Neuron (in vitro differentiated cells): ENCODE results near the gene EIF6.

Experiments used
- H2AFZ ChIP-seq: one replicate; pipeline ENCODE4 v1.6.1; 2013; ENCODE audit warnings: low read depth, mild to moderate bottlenecking, inconsistent platforms, low read length, moderate library complexity
- H3K27me3 ChIP-seq: one replicate; pipeline ENCODE4 v1.6.1; 2013; ENCODE audit warnings: low read length; ENCODE audit not compliant: insufficient read depth
- H3K36me3 ChIP-seq: one replicate; pipeline ENCODE4 v1.6.1; 2013; ENCODE audit warnings: low read length; ENCODE audit not compliant: insufficient read depth
- H3K4me1 ChIP-seq: one replicate; pipeline ENCODE4 v1.6.1; 2013; ENCODE audit warnings: low read length; ENCODE audit not compliant: insufficient read depth
- H3K4me3 ChIP-seq: 2 replicates; pipeline ENCODE4 v1.5.1; 2013; ENCODE audit warnings: mild to moderate bottlenecking, low read length, moderate library complexity
- H3K9me3 ChIP-seq: one replicate; pipeline ENCODE4 v1.6.1; 2013; ENCODE audit warnings: low read length

The EIF6 gene

GRCh38 chr20:35275741-35276251 is 8.8 kb downstream of the EIF6 start:
- Histone ChIP-seq H3K36me3 (peaks cover 27% of the 10 kb centered on the region), H3K4me3 (no peak overlapping the region)

GRCh38 chr20:35274172-35275092 is 10.1 kb downstream of the EIF6 start:
- H3K27me3 ChIP-seq = no peaks in the 10 kb centered on the region
- H3K36me3 ChIP-seq = peaks cover 14% of the 10 kb centered on the region
- H3K9me3 ChIP-seq = no peaks in the 10 kb centered on the region
- no peak overlapping the region for H3K4me3 ChIP-seq
- no peak overlapping the region for H2AFZ ChIP-seq
- peaks cover 12% of the 10 kb centered on the region for H3K4me1 ChIP-seq

More at GRCh38 chr20:35275741-35276251, 8.8 kb downstream of the EIF6 start:
- peaks cover 12% of the 10 kb centered on the region for H3K4me1 ChIP-seq
- H2AFZ ChIP-seq = no peak overlapping the region
- H3K27me3 ChIP-seq = no peaks in the 10 kb centered on the region
- H3K9me3 ChIP-seq = no peaks in the 10 kb centered on the region

DNA sequence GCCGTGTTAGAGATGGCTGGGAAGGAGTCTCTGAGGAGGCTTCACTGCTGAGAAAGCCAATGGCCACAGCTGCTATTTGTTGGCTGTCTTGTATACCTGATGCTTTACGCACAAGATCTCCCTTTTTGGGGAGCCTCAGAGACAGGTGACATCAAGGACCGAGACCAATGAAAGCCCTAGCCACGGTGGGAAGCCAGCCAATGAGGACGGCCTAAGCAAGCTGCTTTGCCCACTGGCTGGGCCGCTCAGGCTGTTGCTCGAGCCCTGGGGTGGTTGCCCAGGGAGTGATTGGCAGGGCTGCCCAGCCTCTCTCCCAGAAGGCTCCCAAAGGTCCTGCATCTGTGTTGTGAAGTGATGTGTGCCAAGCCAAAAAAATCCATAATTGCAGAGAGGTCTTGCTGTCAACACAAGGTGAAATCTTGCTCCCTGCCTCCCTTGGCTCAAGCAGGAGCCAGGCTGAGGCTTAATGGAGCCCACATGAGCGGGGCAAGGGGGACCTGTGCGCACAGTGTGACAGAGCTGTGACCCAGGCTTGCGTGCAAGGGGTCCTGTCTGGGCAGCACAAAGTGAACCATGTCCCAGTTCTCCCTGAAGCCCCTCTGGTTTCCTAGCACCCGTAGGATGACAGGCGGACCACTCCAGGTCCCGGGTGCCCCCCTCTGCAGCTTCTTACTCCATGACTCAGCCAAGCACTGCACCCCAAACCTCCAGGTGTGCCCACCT is 11.0 kb downstream of the EIF6 start:
- no peaks in the 10 kb centered on the region for H3K27me3 ChIP-seq
- no peaks in the 10 kb centered on the region for H3K9me3 ChIP-seq
- peaks cover 12% of the 10 kb centered on the region for H3K4me1 ChIP-seq
- H3K4me3 ChIP-seq = no peak overlapping the region
- no peak overlapping the region for H2AFZ ChIP-seq
- H3K36me3 ChIP-seq = peaks cover 5% of the 10 kb centered on the region

GRCh38 chr20:35271904-35272303 is 12.7 kb downstream of the EIF6 start:
- Histone ChIP-seq H2AFZ (no peak overlapping the region), H3K4me3 (no peak overlapping the region), H3K36me3 (peaks cover 3% of the 10 kb centered on the region)

DNA sequence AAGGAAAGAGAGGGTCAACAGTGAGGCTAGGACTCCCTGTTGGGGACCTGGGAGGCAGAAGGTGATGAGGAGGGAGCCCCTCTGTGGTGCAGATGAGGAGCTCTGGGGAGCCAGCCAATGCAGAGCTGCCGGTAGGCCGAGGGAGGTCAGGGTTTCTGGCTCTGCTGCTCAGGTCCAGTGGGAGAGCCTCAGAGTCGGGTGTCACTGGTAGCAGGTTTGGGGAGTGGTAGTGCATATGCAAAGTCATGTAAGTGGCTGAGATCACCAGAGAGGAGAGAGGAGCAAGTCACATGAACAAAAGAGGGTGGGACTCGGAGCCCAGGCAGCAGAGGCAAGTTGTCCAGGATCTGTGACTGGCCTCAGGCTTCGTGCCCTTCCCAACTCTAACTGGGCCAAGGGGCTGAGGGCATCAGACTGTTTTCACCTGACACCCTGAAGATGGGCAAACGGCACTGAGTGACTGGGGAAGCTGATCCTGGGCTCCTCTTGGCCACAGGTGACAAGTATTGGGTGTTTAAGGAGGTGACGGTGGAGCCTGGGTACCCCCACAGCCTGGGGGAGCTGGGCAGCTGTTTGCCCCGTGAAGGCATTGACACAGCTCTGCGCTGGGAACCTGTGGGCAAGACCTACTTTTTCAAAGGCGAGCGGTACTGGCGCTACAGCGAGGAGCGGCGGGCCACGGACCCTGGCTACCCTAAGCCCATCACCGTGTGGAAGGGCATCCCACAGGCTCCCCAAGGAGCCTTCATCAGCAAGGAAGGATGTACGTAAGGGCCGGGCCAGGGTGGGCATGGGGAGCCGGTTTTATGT is 13.3 kb downstream of the EIF6 start:
- no peaks in the 10 kb centered on the region for H3K4me1 ChIP-seq
- H3K36me3 ChIP-seq = peaks cover 3% of the 10 kb centered on the region
- no peaks in the 10 kb centered on the region for H3K9me3 ChIP-seq
- H2AFZ ChIP-seq = no peak overlapping the region
- H3K27me3 ChIP-seq = no peaks in the 10 kb centered on the region
- no peak overlapping the region for H3K4me3 ChIP-seq

More at GRCh38 chr20:35271904-35272303, 12.7 kb downstream of the EIF6 start:
- no peaks in the 10 kb centered on the region for H3K9me3 ChIP-seq
- peaks cover 4% of the 10 kb centered on the region for H3K4me1 ChIP-seq
- no peaks in the 10 kb centered on the region for H3K27me3 ChIP-seq

- Histone ChIP-seq H3K9me3 (no peaks in the 10 kb centered on the region), H3K4me3 (no peak overlapping the region), H3K4me1 (no peaks in the 10 kb centered on the region), H2AFZ (no peak overlapping the region), H3K36me3 (no peaks in the 10 kb centered on the region), H3K27me3 (no peaks in the 10 kb centered on the region)
Observed at GRCh38 chr20:35270021-35270902, 14.3 kb downstream of the EIF6 start.

DNA sequence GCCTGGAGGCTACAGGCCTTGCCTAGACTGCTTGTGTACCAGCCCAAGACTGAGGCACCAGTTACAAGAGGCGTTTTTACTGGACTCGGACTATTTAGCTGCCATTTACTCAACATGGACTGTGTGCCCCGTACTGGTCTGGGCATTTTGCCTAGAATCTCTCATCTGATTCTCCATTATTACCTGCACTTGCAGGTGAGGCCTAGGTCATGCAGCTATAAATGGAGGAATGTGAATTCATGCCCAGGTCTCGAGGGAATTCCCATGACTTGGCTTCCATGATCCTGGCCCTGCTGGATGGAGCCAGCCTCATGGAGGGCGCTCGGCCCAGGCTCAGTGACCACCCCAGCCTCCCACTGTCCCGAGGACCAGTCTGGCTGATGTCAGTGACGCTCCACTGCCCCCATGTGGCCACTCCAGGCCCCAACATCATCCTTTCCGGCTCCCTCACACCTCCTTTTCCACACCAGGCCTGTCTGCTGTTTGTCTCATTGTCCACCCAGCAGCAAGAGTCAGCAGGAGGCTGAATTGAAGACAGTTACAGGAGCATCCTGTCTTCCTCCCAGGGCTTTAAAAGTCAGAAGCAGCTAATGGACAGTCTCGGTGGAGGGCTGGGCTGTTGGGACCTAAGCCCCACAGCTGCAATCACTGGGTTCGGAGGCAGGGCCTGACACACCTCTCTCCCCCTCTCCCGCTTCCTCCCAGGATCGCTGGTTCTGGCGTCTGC is 15.4 kb downstream of the EIF6 start:
- H3K4me1 ChIP-seq = no peaks in the 10 kb centered on the region
- H3K36me3 ChIP-seq = no peaks in the 10 kb centered on the region
- no peak overlapping the region for H2AFZ ChIP-seq
- H3K4me3 ChIP-seq = no peak overlapping the region
- no peaks in the 10 kb centered on the region for H3K9me3 ChIP-seq
- H3K27me3 ChIP-seq = no peaks in the 10 kb centered on the region

DNA sequence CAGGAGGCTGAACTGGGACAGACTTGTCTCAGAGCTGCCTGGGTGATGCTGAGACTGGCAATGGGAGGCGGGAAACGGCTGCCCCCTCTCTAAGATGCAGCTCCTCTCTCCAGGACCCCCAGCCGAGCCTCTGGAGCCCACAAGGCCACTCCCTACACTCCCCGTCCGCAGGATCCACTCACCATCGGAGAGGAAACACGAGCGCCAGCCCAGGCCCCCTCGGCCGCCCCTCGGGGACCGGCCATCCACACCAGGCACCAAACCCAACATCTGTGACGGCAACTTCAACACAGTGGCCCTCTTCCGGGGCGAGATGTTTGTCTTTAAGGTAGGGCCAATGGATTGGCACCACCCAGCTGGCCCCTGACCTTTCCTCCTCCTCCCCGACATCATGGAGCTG is 17.5 kb downstream of the EIF6 start:
- Histone ChIP-seq H3K36me3 (no peaks in the 10 kb centered on the region), H3K4me3 (no peak overlapping the region), H3K4me1 (peaks cover 11% of the 10 kb centered on the region), H3K9me3 (no peaks in the 10 kb centered on the region), H2AFZ (no peak overlapping the region), H3K27me3 (no peaks in the 10 kb centered on the region)

DNA sequence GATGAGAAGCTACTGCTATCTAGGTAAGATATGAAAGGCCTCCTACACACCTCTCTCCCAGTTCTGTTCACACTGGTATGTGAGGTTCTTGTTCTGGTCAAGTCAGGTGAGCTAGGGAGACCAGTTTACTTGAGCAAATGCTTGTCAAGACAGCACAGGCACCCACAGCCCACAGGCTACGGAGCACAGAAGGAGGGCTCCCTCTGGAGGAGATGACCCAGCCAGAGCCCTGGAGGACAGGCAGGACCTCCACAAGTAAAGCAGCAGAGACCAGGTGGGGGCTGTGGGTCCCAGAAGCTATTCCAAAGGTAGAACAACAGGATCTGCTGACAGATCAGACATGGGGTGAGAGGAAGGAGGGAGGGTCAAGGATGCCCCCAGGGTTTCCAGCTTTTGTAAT is 19.8 kb downstream of the EIF6 start:
- Histone ChIP-seq H3K27me3 (no peaks in the 10 kb centered on the region), H3K9me3 (no peaks in the 10 kb centered on the region), H2AFZ (no peak overlapping the region), H3K4me1 (peaks cover 11% of the 10 kb centered on the region), H3K4me3 (no peak overlapping the region), H3K36me3 (no peaks in the 10 kb centered on the region)

DNA sequence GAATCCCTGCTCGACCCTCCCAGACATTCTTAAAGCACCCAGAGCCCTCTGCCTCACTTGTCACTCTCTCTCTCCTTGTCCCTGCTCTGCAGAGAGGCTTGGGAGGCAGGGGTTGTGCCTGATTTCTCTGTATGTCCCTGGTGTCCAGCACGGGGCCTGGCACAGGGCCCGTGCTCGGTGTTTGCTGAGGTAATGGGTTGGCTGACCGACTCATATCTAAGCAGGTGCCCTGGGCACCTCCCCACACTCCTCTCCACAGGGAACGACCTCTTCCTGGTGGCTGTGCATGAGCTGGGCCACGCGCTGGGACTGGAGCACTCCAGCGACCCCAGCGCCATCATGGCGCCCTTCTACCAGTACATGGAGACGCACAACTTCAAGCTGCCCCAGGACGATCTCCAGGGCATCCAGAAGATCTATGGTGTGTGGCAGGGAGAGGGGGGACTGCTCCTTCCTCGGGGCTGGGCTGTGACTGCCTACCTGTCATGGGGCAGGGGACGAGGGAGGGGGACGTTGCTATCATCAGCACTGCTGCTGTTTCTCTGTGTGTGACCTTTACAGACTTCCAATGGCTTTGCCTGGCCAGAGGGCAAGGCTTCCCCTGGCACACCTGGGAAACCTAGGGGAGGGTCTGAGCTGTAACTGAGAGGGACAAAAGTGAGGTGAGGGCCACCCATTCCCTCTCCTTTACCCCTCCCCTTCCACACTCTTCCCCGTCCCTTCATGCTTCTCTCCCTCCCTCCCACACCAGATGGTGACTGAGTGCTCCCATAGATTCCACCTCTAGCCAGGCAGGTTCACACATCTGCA is 20.8 kb downstream of the EIF6 start:
- Histone ChIP-seq H3K27me3 (no peaks in the 10 kb centered on the region), H2AFZ (no peak overlapping the region), H3K36me3 (no peaks in the 10 kb centered on the region), H3K4me1 (peaks cover 11% of the 10 kb centered on the region), H3K4me3 (no peak overlapping the region), H3K9me3 (no peaks in the 10 kb centered on the region)
